ENCODE data around the gene PPP1R3D.
"Not testable (repeated sequence)": the region's sequence is repeated elsewhere in the genome, so short reads cannot be mapped to it uniquely, and the experiment has no call there.

The PPP1R3D gene

GRCh38 chr20:59912609-59913008, 27.5 kb downstream of the PPP1R3D start:
- DNase-seq (ENCODE audit: low read depth), result no peak

GRCh38 chr20:59911041-59911440, 29.1 kb downstream of the PPP1R3D start:
- no peak for DNase-seq (ENCODE audit: low read depth)

- DNase-seq (ENCODE audit: low read depth), result no peak
Measured at GRCh38 chr20:59908855-59909254, 31.2 kb downstream of the PPP1R3D start.

GRCh38 chr20:59903621-59904020, 36.5 kb downstream of the PPP1R3D start:
- no peak for DNase-seq (ENCODE audit: low read depth)

- no peak for DNase-seq (ENCODE audit: low read depth)
Measured at GRCh38 chr20:59902470-59902869, 37.6 kb downstream of the PPP1R3D start.

- no peak for DNase-seq (ENCODE audit: low read depth)
Measured at GRCh38 chr20:59895908-59896307, 44.2 kb downstream of the PPP1R3D start.

- DNase-seq (ENCODE audit: low read depth), result no peak
Measured at GRCh38 chr20:59891581-59891980, 48.5 kb downstream of the PPP1R3D start.

GRCh38 chr20:59890035-59890434, 50.1 kb downstream of the PPP1R3D start:
- not testable (repeated sequence) for DNase-seq (ENCODE audit: low read depth)

- DNase-seq (ENCODE audit: low read depth), result no peak
Measured at GRCh38 chr20:59888050-59888449, 52.1 kb downstream of the PPP1R3D start.

Data from stimulated activated CD8-positive, alpha-beta memory T cell treated with anti-CD3 and anti-CD28 coated beads, Interleukin-15, amount 100 ng/mL, for 24 hours (primary cell).